Gastroesophageal sphincter (tissue), 3 donors: ENCODE measurements around the gene GRK3.

ENCODE experiments used
- EP300 ChIP-seq: sonication (generic); formaldehyde crosslinking; IDR thresholded peaks from one replicate; pipeline ENCODE4 v1.6.1; 2017; ENCODE audit warnings: antibody characterized with exemption, mild to moderate bottlenecking
- POLR2A ChIP-seq, 2 donors: fragments of 450-650 bp; IDR thresholded peaks; one replicate each; pipeline ENCODE4 v1.6.1; 2017; ENCODE audit warnings: antibody characterized with exemption in 2 of 2, mild to moderate bottlenecking in 2 of 2, moderate library complexity in 1 of 2
- POLR2AphosphoS5 ChIP-seq: sonication (generic); formaldehyde crosslinking; IDR thresholded peaks from one replicate; pipeline ENCODE4 v1.6.1; 2017; ENCODE audit warnings: antibody characterized with exemption
- TF ChIP-seq, protein P1 (sequence below), 4 experiments: fragments of 200-600 bp in 2 of 4; fragments of 450-650 bp in 2 of 4; sonication (generic) in 1 of 4; IDR thresholded peaks; one replicate each; pipeline ENCODE4 v1.5.1; 2017 to 2019; ENCODE audit warnings: antibody characterized with exemption in 4 of 4, mild to moderate bottlenecking in 2 of 4, moderate library complexity in 2 of 4

DNA sequence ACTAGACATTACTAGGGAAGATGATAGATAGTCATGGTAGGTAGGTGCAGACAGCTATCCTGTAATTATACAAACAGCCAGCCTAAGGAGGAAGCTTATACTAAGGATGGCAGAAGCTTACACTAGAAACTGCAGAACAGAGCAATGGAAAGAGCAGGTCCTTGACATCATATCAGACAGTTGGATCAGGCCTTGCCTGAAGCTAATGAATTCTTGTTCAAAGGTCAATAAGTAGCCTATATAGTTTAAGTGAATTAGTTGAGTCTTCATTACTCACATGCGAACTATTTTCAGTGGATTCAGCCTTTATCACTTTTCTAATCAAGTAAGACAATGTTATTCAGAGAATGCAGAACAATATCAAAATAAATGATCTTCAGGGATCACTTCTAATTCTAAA, 22.3 kb upstream of the GRK3 start:
- TF ChIP-seq, protein P1, sequence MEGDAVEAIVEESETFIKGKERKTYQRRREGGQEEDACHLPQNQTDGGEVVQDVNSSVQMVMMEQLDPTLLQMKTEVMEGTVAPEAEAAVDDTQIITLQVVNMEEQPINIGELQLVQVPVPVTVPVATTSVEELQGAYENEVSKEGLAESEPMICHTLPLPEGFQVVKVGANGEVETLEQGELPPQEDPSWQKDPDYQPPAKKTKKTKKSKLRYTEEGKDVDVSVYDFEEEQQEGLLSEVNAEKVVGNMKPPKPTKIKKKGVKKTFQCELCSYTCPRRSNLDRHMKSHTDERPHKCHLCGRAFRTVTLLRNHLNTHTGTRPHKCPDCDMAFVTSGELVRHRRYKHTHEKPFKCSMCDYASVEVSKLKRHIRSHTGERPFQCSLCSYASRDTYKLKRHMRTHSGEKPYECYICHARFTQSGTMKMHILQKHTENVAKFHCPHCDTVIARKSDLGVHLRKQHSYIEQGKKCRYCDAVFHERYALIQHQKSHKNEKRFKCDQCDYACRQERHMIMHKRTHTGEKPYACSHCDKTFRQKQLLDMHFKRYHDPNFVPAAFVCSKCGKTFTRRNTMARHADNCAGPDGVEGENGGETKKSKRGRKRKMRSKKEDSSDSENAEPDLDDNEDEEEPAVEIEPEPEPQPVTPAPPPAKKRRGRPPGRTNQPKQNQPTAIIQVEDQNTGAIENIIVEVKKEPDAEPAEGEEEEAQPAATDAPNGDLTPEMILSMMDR (IDR thresholded peaks at IDR 0.05) = no peak
- TF ChIP-seq EP300 (no peak), POLR2A (IDR thresholded peaks at IDR 0.05) (no peak), POLR2AphosphoS5 (no peak)
